Measurements from ENCODE around the gene KCNC4. TPM values are rescaled to one million over a fixed set of nuclear protein-coding genes. Genes with fewer than 3 reads are reported as not detected.

KCNC4 gene
- polyA plus RNA-seq, 3 donors, result 0.03 to 0.56 (median 0.12) TPM

- Histone ChIP-seq H3K4me1 (ENCODE audit: control insufficient read depth in 1 of 2, insufficient read depth in 2 of 2, low read length in 2 of 2) (no peaks in the 10 kb centered on the region), H2AFZ (ENCODE audit: insufficient read depth, low read depth, low read length, poor library complexity, severe bottlenecking) (no peak overlapping the region), H3K79me2 (ENCODE audit: insufficient read depth, low read length) (no peaks in the 10 kb centered on the region), H3K27me3 (ENCODE audit: control insufficient read depth in 2 of 2, insufficient read depth in 2 of 2, low read length in 2 of 2) (no peaks in the 10 kb centered on the region), H3K27ac (ENCODE audit: low read depth in 1 of 2, low read length in 2 of 2) (no peak overlapping the region), H3K4me2 (replicated peaks; ENCODE audit: extremely low read depth, low read length, poor library complexity, severe bottlenecking) (no peak overlapping the region), H3K36me3 (replicated peaks in 1 of 2; ENCODE audit: control insufficient read depth in 1 of 2, insufficient read depth in 2 of 2, low read length in 2 of 2) (no peaks in the 10 kb centered on the region), H3K9me3 (replicated peaks in 1 of 2; ENCODE audit: control insufficient read depth in 1 of 2, insufficient read depth in 1 of 2, low read length in 2 of 2) (no peaks in the 10 kb centered on the region), H3K4me3 (replicated peaks in 1 of 3; ENCODE audit: low read depth in 2 of 3, low read length in 3 of 3) (no peak overlapping the region), H4K20me1 (ENCODE audit: insufficient read depth, low read length) (no peaks in the 10 kb centered on the region), H3K9ac (ENCODE audit: insufficient read depth, low read length, poor library complexity, severe bottlenecking) (no peak overlapping the region)
- intact Hi-C loops (cut with micrococcal nuclease), result loop anchor here in 1 of 2 donors (5.0 kb wide), 1 partner anchor 49 kb away; no protein-coding TSS in a partner anchor
- WGBS (ENCODE audit: insufficient coverage), result 85% methylated on average over 13 of the region's 15 CpGs
- Mint-ChIP-seq H3K4me1 (peaks cover 5% of the 10 kb centered on the region), H3K27ac (peak overlapping the region in 2 of 7 donors; percentile 37 to 44), H3K27me3 (ENCODE audit: low read depth in 3 of 3) (peaks cover 5 to 13% (median 11%) of the 10 kb centered on the region in 3 donors), H3K36me3 (no peaks in the 10 kb centered on the region), H3K4me3 (no peak overlapping the region), H3K9me3 (no peaks in the 10 kb centered on the region)
- TF ChIP-seq, protein P1, sequence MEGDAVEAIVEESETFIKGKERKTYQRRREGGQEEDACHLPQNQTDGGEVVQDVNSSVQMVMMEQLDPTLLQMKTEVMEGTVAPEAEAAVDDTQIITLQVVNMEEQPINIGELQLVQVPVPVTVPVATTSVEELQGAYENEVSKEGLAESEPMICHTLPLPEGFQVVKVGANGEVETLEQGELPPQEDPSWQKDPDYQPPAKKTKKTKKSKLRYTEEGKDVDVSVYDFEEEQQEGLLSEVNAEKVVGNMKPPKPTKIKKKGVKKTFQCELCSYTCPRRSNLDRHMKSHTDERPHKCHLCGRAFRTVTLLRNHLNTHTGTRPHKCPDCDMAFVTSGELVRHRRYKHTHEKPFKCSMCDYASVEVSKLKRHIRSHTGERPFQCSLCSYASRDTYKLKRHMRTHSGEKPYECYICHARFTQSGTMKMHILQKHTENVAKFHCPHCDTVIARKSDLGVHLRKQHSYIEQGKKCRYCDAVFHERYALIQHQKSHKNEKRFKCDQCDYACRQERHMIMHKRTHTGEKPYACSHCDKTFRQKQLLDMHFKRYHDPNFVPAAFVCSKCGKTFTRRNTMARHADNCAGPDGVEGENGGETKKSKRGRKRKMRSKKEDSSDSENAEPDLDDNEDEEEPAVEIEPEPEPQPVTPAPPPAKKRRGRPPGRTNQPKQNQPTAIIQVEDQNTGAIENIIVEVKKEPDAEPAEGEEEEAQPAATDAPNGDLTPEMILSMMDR (IDR thresholded peaks at IDR 0.05), result no peak
- DNase-seq, result no peak
These were observed 36.5 kb upstream of the KCNC4 start for GRCh38 chr1:110173466-110174105.

DNA sequence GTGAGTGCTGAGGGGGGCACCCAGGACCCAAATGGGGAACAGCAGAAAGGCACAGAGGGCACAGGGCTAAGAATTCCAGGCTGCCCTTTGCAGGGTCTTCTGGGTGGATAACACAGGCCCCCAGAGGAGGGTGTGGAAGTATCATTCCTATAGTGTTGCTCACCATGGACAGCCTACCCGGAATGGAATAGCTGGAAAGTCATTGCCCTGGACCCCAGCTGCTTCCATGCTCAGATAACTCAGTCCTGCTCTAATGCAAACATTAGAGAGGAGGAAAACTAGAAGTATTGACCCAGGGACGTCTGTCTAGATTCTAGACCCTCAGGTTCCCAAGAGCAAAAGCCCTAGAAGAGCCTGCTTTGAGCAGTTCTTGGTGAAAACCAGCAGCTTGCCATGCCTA, 35.2 kb upstream of the KCNC4 start:
- WGBS (ENCODE audit: insufficient coverage), result 67% methylated on average over 1 of the region's 2 CpGs

More for the DNA sequence above, 35.2 kb upstream of the KCNC4 start:
- peaks cover 5% of the 10 kb centered on the region for H3K4me1 Mint-ChIP-seq
- H3K4me3 Mint-ChIP-seq, result no peak overlapping the region
- intact Hi-C loops (cut with micrococcal nuclease), result loop anchor here in 1 of 2 donors (5.0 kb wide), 1 partner anchor 47 kb away; no protein-coding TSS in a partner anchor
- no peak overlapping the region for H3K27ac Mint-ChIP-seq
- H3K9me3 ChIP-seq (replicated peaks in 1 of 2; ENCODE audit: control insufficient read depth in 1 of 2, insufficient read depth in 1 of 2, low read length in 2 of 2), result no peaks in the 10 kb centered on the region
- no peak overlapping the region for H3K4me2 ChIP-seq (replicated peaks; ENCODE audit: extremely low read depth, low read length, poor library complexity, severe bottlenecking)
- no peak for DNase-seq
- no peak overlapping the region for H3K4me3 ChIP-seq (replicated peaks in 1 of 3; ENCODE audit: low read depth in 2 of 3, low read length in 3 of 3)
- no peaks in the 10 kb centered on the region for H3K27me3 ChIP-seq (ENCODE audit: control insufficient read depth in 2 of 2, insufficient read depth in 2 of 2, low read length in 2 of 2)
- H3K36me3 ChIP-seq (replicated peaks in 1 of 2; ENCODE audit: control insufficient read depth in 1 of 2, insufficient read depth in 2 of 2, low read length in 2 of 2), result no peaks in the 10 kb centered on the region
- no peak overlapping the region for H3K27ac ChIP-seq (ENCODE audit: low read depth in 1 of 2, low read length in 2 of 2)
- H3K27me3 Mint-ChIP-seq (ENCODE audit: low read depth in 3 of 3), result peaks cover 5 to 13% (median 7%) of the 10 kb centered on the region in 3 donors
- H3K79me2 ChIP-seq (ENCODE audit: insufficient read depth, low read length), result no peaks in the 10 kb centered on the region
- no peaks in the 10 kb centered on the region for H4K20me1 ChIP-seq (ENCODE audit: insufficient read depth, low read length)
- no peak overlapping the region for H2AFZ ChIP-seq (ENCODE audit: insufficient read depth, low read depth, low read length, poor library complexity, severe bottlenecking)
- TF ChIP-seq, protein P1 (IDR thresholded peaks at IDR 0.05), result no peak
- H3K9ac ChIP-seq (ENCODE audit: insufficient read depth, low read length, poor library complexity, severe bottlenecking), result no peak overlapping the region
- H3K36me3 Mint-ChIP-seq, result no peaks in the 10 kb centered on the region
- H3K9me3 Mint-ChIP-seq, result no peaks in the 10 kb centered on the region
- no peaks in the 10 kb centered on the region for H3K4me1 ChIP-seq (ENCODE audit: control insufficient read depth in 1 of 2, insufficient read depth in 2 of 2, low read length in 2 of 2)
